HFFc6 (cell line): ENCODE data around the gene RPP21. TPM values are rescaled to one million over a fixed set of nuclear protein-coding genes. Genes with fewer than 3 reads are reported as not detected.

Experiments
- DNase-seq: peaks from one replicate; pipeline ENCODE4 v3.0.0-alpha.2; 2018
- H3K27ac Mint-ChIP-seq: 2 replicates; pipeline ENCODE4 v1.8.0; 2020; ENCODE audit warnings: mild to moderate bottlenecking, mixed read lengths
- H3K27me3 Mint-ChIP-seq: 2 replicates; pipeline ENCODE4 v1.8.0; 2021; ENCODE audit warnings: mild to moderate bottlenecking, moderate library complexity, mixed read lengths; ENCODE audit not compliant: insufficient read depth
- H3K36me3 Mint-ChIP-seq: 2 replicates; pipeline ENCODE4 v1.8.0; 2021; ENCODE audit warnings: low read depth, mixed read lengths
- H3K4me1 Mint-ChIP-seq: 2 replicates; pipeline ENCODE4 v1.8.0; 2020; ENCODE audit warnings: low read depth, mixed read lengths
- H3K4me3 Mint-ChIP-seq: 2 replicates; pipeline ENCODE4 v1.8.0; 2020; ENCODE audit warnings: mild to moderate bottlenecking, moderate library complexity, mixed read lengths
- H3K9me3 Mint-ChIP-seq: 2 replicates; pipeline ENCODE4 v1.8.0; 2020; ENCODE audit warnings: mild to moderate bottlenecking, mixed read lengths
- CTCF ChIP-seq: fragments of 200-600 bp; sonication (generic); IDR thresholded peaks from 2 replicates; pipeline ENCODE4 v1.5.0; 2021; ENCODE audit warnings: antibody characterized with exemption, mild to moderate bottlenecking
- total RNA-seq, 6 experiments: library from RNA; stranded (reverse); fragmentation: NEBNext Ultra II Directional; extraction: Animal tissue kit (Norgen Biotek cat#: 25700); gene quantifications; 2 replicates in 1 of 6; 3 replicates in 5 of 6; pipeline ENCODE4 v1.2.3, GENCODE V29; 2021

RPP21 gene
- total RNA-seq, 6 experiments from 2014 or later: 32.3 to 45.9 (median 40.0) TPM

DNA sequence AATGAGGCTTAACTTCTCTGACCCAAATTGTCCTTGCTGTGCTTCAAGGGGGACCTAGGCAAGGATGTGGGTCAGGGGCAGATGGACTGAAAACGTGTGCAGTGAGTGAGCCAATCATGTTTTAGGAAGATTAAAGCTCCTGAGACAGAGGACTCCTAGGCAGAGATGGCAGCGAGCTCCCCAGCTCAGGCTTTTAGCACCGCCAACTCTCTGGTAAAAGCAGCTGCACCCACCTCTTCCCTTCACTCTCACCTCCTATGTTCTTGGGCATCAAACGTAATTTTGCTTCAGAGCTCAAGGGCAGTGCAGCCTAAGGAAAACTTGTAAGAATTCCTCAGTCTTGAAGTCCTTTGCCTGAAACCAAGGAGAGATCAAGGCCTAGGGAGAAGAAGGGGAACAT, 10.3 kb downstream of the RPP21 start:
- H3K4me3 Mint-ChIP-seq: no peak overlapping the region
- no peak overlapping the region for H3K27ac Mint-ChIP-seq
- H3K36me3 Mint-ChIP-seq: no peaks in the 10 kb centered on the region
- peaks cover 10% of the 10 kb centered on the region; the same call in 1 of the 2 replicates for H3K4me1 Mint-ChIP-seq
- TF ChIP-seq CTCF: no peak
- no peak for DNase-seq
- peaks cover 28% of the 10 kb centered on the region for H3K27me3 Mint-ChIP-seq
- H3K9me3 Mint-ChIP-seq: no peaks in the 10 kb centered on the region

DNA sequence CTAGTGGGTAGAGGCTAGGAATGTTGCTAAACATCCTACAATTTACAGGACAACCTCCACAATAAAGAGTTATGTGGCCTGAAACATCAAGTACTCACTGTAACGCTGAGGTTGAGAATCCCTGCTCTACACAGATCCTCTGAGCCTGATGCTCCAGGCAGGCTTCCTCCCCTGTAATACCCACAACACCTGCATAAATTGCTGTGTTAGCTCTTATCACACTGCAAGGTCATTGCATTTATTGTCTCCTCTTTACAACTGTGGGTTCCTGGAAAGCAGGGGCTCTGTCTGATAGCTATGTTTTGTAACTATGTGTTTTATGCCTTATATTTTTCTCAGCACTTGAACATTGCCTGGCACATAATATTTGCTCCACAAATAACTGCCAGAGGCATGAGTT, 11.6 kb downstream of the RPP21 start:
- H3K27me3 Mint-ChIP-seq: peaks cover 33% of the 10 kb centered on the region
- H3K9me3 Mint-ChIP-seq: no peaks in the 10 kb centered on the region
- no peak for TF ChIP-seq CTCF
- H3K4me3 Mint-ChIP-seq: no peak overlapping the region
- peaks cover 10% of the 10 kb centered on the region; the same call in 1 of the 2 replicates for H3K4me1 Mint-ChIP-seq
- DNase-seq: no peak
- H3K36me3 Mint-ChIP-seq: no peaks in the 10 kb centered on the region
- no peak overlapping the region for H3K27ac Mint-ChIP-seq

- Mint-ChIP-seq H3K36me3 (no peaks in the 10 kb centered on the region), H3K27ac (no peak overlapping the region), H3K9me3 (peaks cover 6% of the 10 kb centered on the region; the same call in 1 of the 2 replicates), H3K4me3 (peak overlapping the region; percentile 84), H3K4me1 (peaks cover 10% of the 10 kb centered on the region; the same call in 1 of the 2 replicates), H3K27me3 (peaks cover 36% of the 10 kb centered on the region)
- peak; percentile 51 for DNase-seq
- peak; percentile 89 for TF ChIP-seq CTCF
Observed at GRCh38 chr6:30357678-30358540, 13.0 kb downstream of the RPP21 start.

DNA sequence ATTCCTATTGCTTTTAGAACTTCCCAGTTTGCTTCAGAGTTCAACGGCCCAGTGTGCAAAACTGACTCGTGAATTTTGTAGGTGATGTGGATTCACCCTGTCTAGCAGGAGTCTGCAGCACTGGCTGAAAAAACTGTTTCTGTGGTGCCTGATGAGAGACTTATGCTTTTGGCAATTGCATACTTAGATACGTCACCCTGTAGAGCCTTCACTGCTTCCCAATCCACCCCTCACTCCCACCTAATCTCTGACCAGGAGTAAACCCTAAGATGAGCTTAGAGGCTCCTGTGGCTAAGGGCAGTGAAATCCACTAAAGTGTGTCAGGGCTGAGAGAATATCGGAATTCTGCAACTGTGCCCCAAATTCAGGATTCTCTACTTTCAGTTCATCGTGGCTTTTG, 14.3 kb downstream of the RPP21 start:
- no peak for TF ChIP-seq CTCF
- Mint-ChIP-seq H3K9me3 (peaks cover 6% of the 10 kb centered on the region; the same call in 1 of the 2 replicates), H3K27me3 (peaks cover 35% of the 10 kb centered on the region), H3K4me1 (peaks cover 10% of the 10 kb centered on the region; the same call in 1 of the 2 replicates), H3K4me3 (no peak overlapping the region), H3K27ac (no peak overlapping the region), H3K36me3 (no peaks in the 10 kb centered on the region)
- no peak for DNase-seq

DNA sequence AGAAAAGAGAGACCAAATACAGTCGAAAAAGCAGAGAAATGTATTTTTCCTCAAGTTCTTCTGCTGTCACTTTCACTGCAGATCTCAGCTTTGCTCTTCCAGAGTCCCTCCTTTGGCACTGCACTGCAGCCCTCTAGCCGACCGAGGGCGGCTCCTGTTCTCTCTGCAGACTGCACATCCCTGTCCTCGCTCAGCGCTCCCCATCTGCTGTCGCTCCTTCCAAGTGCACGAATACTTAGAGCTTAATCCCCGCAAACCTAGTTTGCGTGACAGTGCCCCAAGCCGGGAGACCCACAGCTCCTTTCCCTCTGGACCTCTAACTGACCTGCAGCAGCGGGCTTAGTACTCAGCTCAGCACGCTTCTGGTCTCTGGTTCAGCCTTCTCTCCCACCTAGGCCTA, 15.2 kb downstream of the RPP21 start:
- Mint-ChIP-seq H3K9me3 (peaks cover 6% of the 10 kb centered on the region; the same call in 1 of the 2 replicates), H3K4me1 (peaks cover 10% of the 10 kb centered on the region; the same call in 1 of the 2 replicates), H3K36me3 (no peaks in the 10 kb centered on the region), H3K27me3 (peaks cover 33% of the 10 kb centered on the region), H3K27ac (no peak overlapping the region), H3K4me3 (no peak overlapping the region)
- no peak for TF ChIP-seq CTCF
- DNase-seq: no peak
